ENCODE results near the gene DAPK3.
A peak's percentile ranks its signal among the peaks of the same experiment; 100 is the strongest.

DAPK3 gene

GRCh38 chr19:4016486-4016885, 45.6 kb upstream of the DAPK3 start:
- Histone ChIP-seq H3K27ac (ENCODE audit: low read depth, low read length) (no peak overlapping the region), H3K18ac (ENCODE audit: low read length) (no peak overlapping the region), H4K8ac (ENCODE audit: low read depth, low read length) (no peak overlapping the region), H2BK15ac (replicated peaks; ENCODE audit: low read depth) (no peak overlapping the region), H2AK5ac (ENCODE audit: low read length) (no peak overlapping the region), H2BK120ac (ENCODE audit: low read depth, low read length) (no peak overlapping the region), H3K4ac (ENCODE audit: low read depth, low read length) (no peak overlapping the region), H3K9ac (ENCODE audit: low read length) (no peak overlapping the region), H3K56ac (ENCODE audit: low read length) (no peak overlapping the region), H3K4me2 (ENCODE audit: low read length) (no peak overlapping the region), H3K4me1 (ENCODE audit: control insufficient read depth, low read depth, low read length) (no peaks in the 10 kb centered on the region), H2BK5ac (ENCODE audit: low read length) (no peak overlapping the region), H4K5ac (ENCODE audit: low read length) (no peak overlapping the region), H3K79me2 (ENCODE audit: control insufficient read depth, insufficient read depth, low read length) (peaks cover 10% of the 10 kb centered on the region), H3K79me1 (ENCODE audit: low read length) (peaks cover 13% of the 10 kb centered on the region), H3K36me3 (ENCODE audit: control insufficient read depth, insufficient read depth, low read length) (peaks cover 2% of the 10 kb centered on the region), H3K23ac (ENCODE audit: low read length) (no peak overlapping the region), H3K27me3 (ENCODE audit: insufficient read depth, low read length, poor library complexity) (no peaks in the 10 kb centered on the region), H3K4me3 (ENCODE audit: low read length) (no peak overlapping the region)
- no CpG with 5 or more reads among the region's 12 CpGs for WGBS (ENCODE audit: extremely low coverage, insufficient coverage, low lambda C conversion rate)
- no peak for DNase-seq

GRCh38 chr19:4015705-4016402, 45.0 kb upstream of the DAPK3 start:
- Histone ChIP-seq H3K18ac (ENCODE audit: low read length) (no peak overlapping the region), H2BK15ac (replicated peaks; ENCODE audit: low read depth) (no peak overlapping the region), H3K4me2 (ENCODE audit: low read length) (no peak overlapping the region), H3K23ac (ENCODE audit: low read length) (no peak overlapping the region), H3K9ac (ENCODE audit: low read length) (no peak overlapping the region), H3K4me1 (ENCODE audit: control insufficient read depth, low read depth, low read length) (no peaks in the 10 kb centered on the region), H4K5ac (ENCODE audit: low read length) (no peak overlapping the region), H3K27me3 (ENCODE audit: insufficient read depth, low read length, poor library complexity) (no peaks in the 10 kb centered on the region), H3K4ac (ENCODE audit: low read depth, low read length) (no peak overlapping the region), H4K8ac (ENCODE audit: low read depth, low read length) (no peak overlapping the region), H3K79me1 (ENCODE audit: low read length) (peaks cover 15% of the 10 kb centered on the region), H3K36me3 (ENCODE audit: control insufficient read depth, insufficient read depth, low read length) (peaks cover 2% of the 10 kb centered on the region), H3K56ac (ENCODE audit: low read length) (no peak overlapping the region), H2AK5ac (ENCODE audit: low read length) (no peak overlapping the region), H2BK120ac (ENCODE audit: low read depth, low read length) (no peak overlapping the region), H3K79me2 (ENCODE audit: control insufficient read depth, insufficient read depth, low read length) (peaks cover 16% of the 10 kb centered on the region), H3K27ac (ENCODE audit: low read depth, low read length) (no peak overlapping the region), H2BK5ac (ENCODE audit: low read length) (no peak overlapping the region), H3K4me3 (ENCODE audit: low read length) (no peak overlapping the region)
- no peak for DNase-seq
- WGBS (ENCODE audit: extremely low coverage, insufficient coverage, low lambda C conversion rate): no CpG with 5 or more reads among the region's 37 CpGs

GRCh38 chr19:4014541-4015491, 43.9 kb upstream of the DAPK3 start:
- peak; percentile 45 for DNase-seq
- no CpG with 5 or more reads among the region's 25 CpGs for WGBS (ENCODE audit: extremely low coverage, insufficient coverage, low lambda C conversion rate)
- H3K36me3 ChIP-seq (ENCODE audit: control insufficient read depth, insufficient read depth, low read length): peaks cover 2% of the 10 kb centered on the region

GRCh38 chr19:4013886-4014540, 43.1 kb upstream of the DAPK3 start:
- no CpG with 5 or more reads among the region's 20 CpGs for WGBS (ENCODE audit: extremely low coverage, insufficient coverage, low lambda C conversion rate)
- DNase-seq: no peak
- no peak overlapping the region for H3K4me3 ChIP-seq (ENCODE audit: low read length)

More at GRCh38 chr19:4014541-4015491, 43.9 kb upstream of the DAPK3 start:
- Histone ChIP-seq H2BK120ac (ENCODE audit: low read depth, low read length) (no peak overlapping the region), H3K4me3 (ENCODE audit: low read length) (no peak overlapping the region), H3K27ac (ENCODE audit: low read depth, low read length) (no peak overlapping the region), H4K5ac (ENCODE audit: low read length) (no peak overlapping the region), H3K4ac (ENCODE audit: low read depth, low read length) (no peak overlapping the region), H3K56ac (ENCODE audit: low read length) (no peak overlapping the region), H2BK15ac (replicated peaks; ENCODE audit: low read depth) (no peak overlapping the region), H3K4me1 (ENCODE audit: control insufficient read depth, low read depth, low read length) (no peaks in the 10 kb centered on the region), H3K9ac (ENCODE audit: low read length) (no peak overlapping the region), H3K23ac (ENCODE audit: low read length) (no peak overlapping the region), H2BK5ac (ENCODE audit: low read length) (no peak overlapping the region), H4K8ac (ENCODE audit: low read depth, low read length) (no peak overlapping the region), H3K79me2 (ENCODE audit: control insufficient read depth, insufficient read depth, low read length) (peaks cover 22% of the 10 kb centered on the region), H3K27me3 (ENCODE audit: insufficient read depth, low read length, poor library complexity) (no peaks in the 10 kb centered on the region), H3K79me1 (ENCODE audit: low read length) (peaks cover 17% of the 10 kb centered on the region), H3K18ac (ENCODE audit: low read length) (no peak overlapping the region), H3K4me2 (ENCODE audit: low read length) (no peak overlapping the region), H2AK5ac (ENCODE audit: low read length) (no peak overlapping the region)

GRCh38 chr19:4012975-4013634, 42.2 kb upstream of the DAPK3 start:
- no peak overlapping the region for H3K23ac ChIP-seq (ENCODE audit: low read length)
- DNase-seq: no peak

More at GRCh38 chr19:4013886-4014540, 43.1 kb upstream of the DAPK3 start:
- Histone ChIP-seq H3K79me2 (ENCODE audit: control insufficient read depth, insufficient read depth, low read length) (peaks cover 30% of the 10 kb centered on the region), H4K5ac (ENCODE audit: low read length) (no peak overlapping the region), H3K23ac (ENCODE audit: low read length) (no peak overlapping the region), H2BK120ac (ENCODE audit: low read depth, low read length) (no peak overlapping the region), H3K4ac (ENCODE audit: low read depth, low read length) (no peak overlapping the region), H3K56ac (ENCODE audit: low read length) (no peak overlapping the region), H3K4me1 (ENCODE audit: control insufficient read depth, low read depth, low read length) (no peaks in the 10 kb centered on the region), H3K27ac (ENCODE audit: low read depth, low read length) (no peak overlapping the region), H2BK5ac (ENCODE audit: low read length) (no peak overlapping the region), H3K18ac (ENCODE audit: low read length) (no peak overlapping the region), H3K4me2 (ENCODE audit: low read length) (no peak overlapping the region), H4K8ac (ENCODE audit: low read depth, low read length) (no peak overlapping the region), H3K79me1 (ENCODE audit: low read length) (peaks cover 18% of the 10 kb centered on the region), H3K9ac (ENCODE audit: low read length) (no peak overlapping the region), H3K27me3 (ENCODE audit: insufficient read depth, low read length, poor library complexity) (no peaks in the 10 kb centered on the region), H2AK5ac (ENCODE audit: low read length) (no peak overlapping the region), H3K36me3 (ENCODE audit: control insufficient read depth, insufficient read depth, low read length) (peaks cover 2% of the 10 kb centered on the region), H2BK15ac (replicated peaks; ENCODE audit: low read depth) (no peak overlapping the region)

More at GRCh38 chr19:4012975-4013634, 42.2 kb upstream of the DAPK3 start:
- H3K4me3 ChIP-seq (ENCODE audit: low read length): no peak overlapping the region
- no peaks in the 10 kb centered on the region for H3K4me1 ChIP-seq (ENCODE audit: control insufficient read depth, low read depth, low read length)
- H3K79me1 ChIP-seq (ENCODE audit: low read length): peaks cover 22% of the 10 kb centered on the region
- no peak overlapping the region for H2BK120ac ChIP-seq (ENCODE audit: low read depth, low read length)
- H3K79me2 ChIP-seq (ENCODE audit: control insufficient read depth, insufficient read depth, low read length): peaks cover 35% of the 10 kb centered on the region
- no peaks in the 10 kb centered on the region for H3K27me3 ChIP-seq (ENCODE audit: insufficient read depth, low read length, poor library complexity)
- no peak overlapping the region for H3K9ac ChIP-seq (ENCODE audit: low read length)
- no peak overlapping the region for H2AK5ac ChIP-seq (ENCODE audit: low read length)
- H3K56ac ChIP-seq (ENCODE audit: low read length): no peak overlapping the region
- no peak overlapping the region for H2BK15ac ChIP-seq (replicated peaks; ENCODE audit: low read depth)
- H3K4me2 ChIP-seq (ENCODE audit: low read length): no peak overlapping the region
- no CpG with 5 or more reads among the region's 33 CpGs for WGBS (ENCODE audit: extremely low coverage, insufficient coverage, low lambda C conversion rate)
- no peak overlapping the region for H4K5ac ChIP-seq (ENCODE audit: low read length)
- no peak overlapping the region for H2BK5ac ChIP-seq (ENCODE audit: low read length)
- no peak overlapping the region for H3K4ac ChIP-seq (ENCODE audit: low read depth, low read length)
- no peak overlapping the region for H3K18ac ChIP-seq (ENCODE audit: low read length)
- no peak overlapping the region for H4K8ac ChIP-seq (ENCODE audit: low read depth, low read length)
- H3K36me3 ChIP-seq (ENCODE audit: control insufficient read depth, insufficient read depth, low read length): peaks cover 2% of the 10 kb centered on the region
- H3K27ac ChIP-seq (ENCODE audit: low read depth, low read length): no peak overlapping the region

Measured in mesendoderm (in vitro differentiated cells).